Hematopoietic multipotent progenitor cell treated with erythropoietin and hydrocortisone succinate and interleukin-3 and kit ligand, for 15 days (in vitro differentiated cells): ENCODE measurements around the gene TEDC1.

Source experiments
- DNase-seq: peaks from one replicate; pipeline ENCODE4 v3.0.0-alpha.2; 2015; ENCODE audit warnings: low spot score

The TEDC1 gene

DNA sequence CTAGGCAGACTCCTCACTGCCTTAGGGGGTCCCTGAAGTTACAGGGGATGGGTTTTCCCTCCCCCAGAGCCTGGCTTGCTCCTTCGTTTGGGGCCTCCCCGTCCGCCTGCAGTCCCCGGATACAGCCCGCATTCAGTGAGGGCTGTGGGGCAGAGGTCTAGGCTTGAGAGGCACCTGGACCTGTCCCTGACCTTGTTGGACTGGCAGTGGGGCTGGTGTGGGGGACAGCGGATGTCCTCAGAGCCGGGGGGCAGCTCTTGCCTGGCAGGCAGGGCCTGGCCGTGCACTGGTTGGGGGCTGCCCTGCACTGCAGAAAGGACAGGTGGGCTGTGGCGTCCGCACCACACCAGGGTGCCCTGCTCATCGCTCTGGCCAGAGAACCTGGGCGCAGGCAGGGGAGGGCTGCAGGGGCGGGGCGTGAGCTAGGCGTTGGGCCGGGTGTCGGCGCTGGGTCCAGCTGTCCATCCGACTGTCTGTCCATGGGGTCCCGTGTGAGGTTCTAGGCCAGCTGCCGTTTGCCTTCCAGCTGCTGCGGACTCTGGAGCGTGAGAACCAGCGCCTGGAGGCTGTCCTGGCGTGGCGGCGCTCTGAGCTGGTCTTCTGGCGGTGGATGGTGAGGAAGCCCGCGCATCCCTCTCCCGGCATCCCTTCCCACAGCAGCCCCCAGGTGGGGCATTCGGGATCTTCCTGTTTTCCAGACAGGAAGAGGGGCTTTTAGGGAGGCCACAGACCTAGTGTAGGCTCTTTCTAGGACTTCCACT is 6.0 kb downstream of the TEDC1 start:
- DNase-seq = no peak

DNA sequence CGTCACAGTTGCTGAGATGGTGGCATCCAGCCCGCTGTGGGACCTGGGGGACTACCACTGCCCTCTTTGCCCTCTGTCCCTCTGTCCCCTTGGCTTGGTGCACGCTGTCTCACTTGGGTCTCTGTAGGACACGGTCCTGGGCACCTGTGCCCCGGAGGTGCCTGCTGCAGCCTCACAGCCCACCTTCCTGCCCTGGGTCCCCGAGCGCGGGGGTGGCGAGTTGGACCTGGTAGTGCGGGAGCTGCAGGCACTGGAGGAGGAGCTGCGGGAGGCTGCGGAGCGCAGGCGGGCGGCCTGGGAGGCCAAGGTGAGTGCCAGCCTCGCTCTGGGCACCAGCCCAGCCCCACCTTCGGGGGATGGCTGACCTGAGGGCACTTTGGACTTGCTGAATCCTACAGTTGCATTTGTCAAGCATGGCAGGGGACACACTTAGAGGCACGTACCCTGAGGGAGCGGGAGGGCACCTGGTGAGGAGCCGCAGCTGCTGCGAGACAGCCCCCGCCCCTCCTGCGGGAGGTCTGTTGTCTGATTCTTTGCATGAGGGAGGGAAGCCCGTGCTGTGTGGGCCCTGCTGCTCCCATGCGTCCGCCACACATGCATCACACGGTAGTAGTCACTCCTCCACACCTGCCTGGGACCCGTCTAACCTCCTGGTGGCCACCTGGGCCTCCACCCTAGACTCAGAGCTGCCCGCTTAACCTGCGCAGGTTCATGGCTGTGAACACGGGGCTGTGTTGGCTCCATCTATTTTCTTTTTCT is 6.8 kb downstream of the TEDC1 start:
- DNase-seq = no peak

- no peak for DNase-seq
These were observed 7.6 kb downstream of the TEDC1 start for GRCh38 chr14:105498430-105499255.

DNA sequence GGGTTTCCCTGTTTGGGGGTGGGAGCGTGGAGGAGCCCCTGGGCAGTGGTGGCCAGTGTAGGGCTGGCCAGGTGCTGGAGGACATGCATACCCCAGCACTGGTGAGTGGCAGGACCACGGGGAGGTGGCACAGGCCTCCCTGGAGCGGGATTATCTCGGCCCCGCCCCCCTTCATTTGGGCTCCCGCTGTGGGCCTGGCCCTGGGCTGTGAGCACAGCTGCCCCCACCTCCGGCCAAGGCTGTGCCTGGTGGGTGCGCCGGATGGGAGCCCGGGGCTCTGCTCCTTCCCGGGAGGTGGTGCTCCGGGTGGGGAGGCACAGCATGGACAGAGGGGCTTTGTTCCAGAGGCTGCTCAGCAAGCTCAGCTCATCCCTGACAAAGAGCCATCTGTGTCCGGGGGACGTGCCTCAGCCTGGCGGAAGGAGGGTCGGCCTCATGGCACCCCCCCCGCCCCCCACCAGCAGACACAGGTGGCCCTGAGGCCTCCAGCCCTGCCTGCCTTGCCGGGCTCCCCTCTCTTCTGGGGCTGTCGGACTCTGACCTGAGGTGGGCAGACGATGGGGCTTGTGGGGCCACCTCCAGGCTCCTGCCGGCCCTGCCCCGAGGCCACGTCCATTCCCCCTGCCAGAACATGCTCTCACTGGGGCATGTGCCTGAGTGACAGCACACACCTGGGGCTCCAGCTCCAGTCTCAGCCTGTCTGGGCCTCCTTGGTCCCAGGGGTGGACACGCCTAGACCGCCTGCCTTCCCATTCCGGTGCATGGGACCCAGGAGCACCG is 8.4 kb downstream of the TEDC1 start:
- DNase-seq = no peak

DNA sequence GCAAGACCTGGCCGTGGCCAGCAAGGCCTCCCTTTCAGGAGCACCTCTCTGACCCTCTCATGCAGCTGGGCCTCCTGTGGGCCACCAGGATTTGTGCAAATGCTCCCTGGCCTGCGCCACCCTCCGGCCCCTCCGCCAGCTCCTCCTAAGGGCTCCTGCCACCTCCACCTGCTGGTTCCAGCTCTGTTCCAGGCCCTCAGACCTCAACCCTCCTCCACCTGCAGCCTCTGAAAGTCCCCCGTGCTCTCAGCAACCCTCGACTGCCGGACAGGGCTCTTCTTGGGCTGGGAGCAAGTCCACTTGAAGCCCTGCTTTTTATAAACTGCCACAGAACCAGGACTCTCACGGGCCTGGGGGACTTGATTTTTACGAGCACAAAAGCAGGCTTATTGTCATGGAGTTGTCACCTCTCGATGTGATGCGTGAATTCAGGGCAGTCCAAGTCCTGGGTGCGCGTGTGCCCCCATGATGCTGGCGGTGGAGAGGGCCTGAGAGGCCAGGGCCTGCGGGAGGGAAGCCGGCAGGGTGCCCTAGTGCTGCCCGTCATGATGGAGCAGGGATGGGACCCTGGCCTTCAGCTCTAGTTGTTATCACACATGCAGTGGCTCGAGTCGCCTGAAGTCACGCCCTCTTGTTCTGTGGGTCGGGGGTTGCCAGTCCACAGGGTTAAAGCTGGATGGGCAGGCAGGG is 9.1 kb downstream of the TEDC1 start:
- DNase-seq = no peak

DNA sequence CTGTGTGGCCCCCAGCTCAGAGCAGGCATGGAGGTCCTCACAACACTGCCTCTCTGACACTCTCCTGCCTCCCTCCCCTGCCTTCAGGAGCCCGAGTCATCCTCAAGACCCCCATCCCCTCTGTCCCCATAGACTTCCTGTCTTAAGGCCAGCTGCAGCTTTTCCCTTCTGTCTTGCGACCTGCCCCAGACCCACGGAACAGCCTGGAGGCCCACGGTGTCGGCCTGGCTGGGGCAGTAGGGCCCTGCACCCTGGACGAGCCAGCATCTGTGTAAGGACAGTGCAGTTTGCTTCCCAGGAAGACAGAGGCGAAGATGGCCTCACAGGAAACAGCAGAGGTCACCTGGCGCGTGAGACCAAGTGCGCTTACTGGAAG is 9.7 kb downstream of the TEDC1 start:
- no peak for DNase-seq

GRCh38 chr14:105501504-105502291 is 10.7 kb downstream of the TEDC1 start:
- DNase-seq = no peak

- no peak for DNase-seq
These were observed 11.6 kb downstream of the TEDC1 start for GRCh38 chr14:105502446-105503295.

- no peak for DNase-seq
These were observed 12.2 kb downstream of the TEDC1 start for GRCh38 chr14:105503296-105503640.

DNA sequence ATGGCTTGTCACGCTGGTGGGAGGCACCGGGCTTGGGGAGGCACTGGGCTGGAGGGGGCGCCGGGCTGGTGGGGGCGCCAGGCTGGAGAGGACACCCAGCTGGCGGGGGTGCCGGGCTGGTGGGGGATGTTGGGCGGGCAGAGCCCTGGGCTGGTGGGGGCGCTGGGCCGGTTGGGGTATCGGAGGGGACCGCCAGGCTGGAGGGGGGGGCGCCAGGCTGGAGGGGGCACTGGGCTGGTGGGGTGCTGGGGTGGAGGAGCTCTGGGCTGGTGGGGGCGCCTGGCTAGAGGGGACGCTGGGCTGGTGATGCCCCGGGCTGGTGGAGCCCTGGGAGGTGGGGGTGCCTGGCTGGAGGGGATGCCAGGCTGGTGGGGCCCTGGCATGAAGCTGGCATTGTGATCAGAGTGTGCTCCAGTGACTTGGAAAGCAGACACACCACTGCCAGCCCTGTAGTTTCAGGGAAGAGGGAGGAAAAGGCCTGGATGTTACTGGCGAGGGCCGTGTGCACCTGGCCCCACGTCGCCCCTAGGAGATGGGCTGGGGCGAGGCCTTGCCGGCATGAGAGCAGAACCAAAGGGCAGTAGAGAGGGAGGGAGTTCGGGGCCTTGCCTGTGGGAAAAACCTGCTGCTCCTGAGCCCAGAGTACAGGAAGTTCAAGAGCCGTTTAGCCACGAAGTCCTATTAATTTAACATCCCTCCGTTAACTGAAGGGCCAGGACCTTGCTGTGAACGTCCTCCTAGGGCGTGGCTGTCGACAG is 13.1 kb downstream of the TEDC1 start:
- no peak for DNase-seq

GRCh38 chr14:105505101-105505500 is 14.1 kb downstream of the TEDC1 start:
- DNase-seq = no peak

- DNase-seq = no peak
These were observed 16.2 kb downstream of the TEDC1 start for GRCh38 chr14:105507247-105507646.

DNA sequence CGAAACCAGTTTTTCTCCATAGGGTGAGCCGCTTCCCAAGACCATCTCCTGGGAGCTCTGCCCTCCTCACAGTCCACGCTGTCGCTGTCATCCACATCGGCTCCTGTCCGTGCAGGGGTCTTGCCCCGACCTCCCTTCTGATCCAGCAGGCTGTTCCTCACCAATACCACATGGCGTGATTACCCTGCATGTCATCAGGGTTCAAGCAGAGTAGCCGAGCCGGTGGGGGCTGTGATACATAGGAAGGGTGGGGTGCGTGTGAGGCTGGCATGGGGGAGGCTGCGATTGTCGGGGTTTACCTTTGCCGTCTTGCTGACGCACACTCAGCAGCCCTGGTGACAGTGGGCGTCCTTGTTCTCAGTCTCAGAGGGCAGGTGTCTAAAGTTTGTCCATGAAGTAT is 17.0 kb downstream of the TEDC1 start:
- DNase-seq = no peak

DNA sequence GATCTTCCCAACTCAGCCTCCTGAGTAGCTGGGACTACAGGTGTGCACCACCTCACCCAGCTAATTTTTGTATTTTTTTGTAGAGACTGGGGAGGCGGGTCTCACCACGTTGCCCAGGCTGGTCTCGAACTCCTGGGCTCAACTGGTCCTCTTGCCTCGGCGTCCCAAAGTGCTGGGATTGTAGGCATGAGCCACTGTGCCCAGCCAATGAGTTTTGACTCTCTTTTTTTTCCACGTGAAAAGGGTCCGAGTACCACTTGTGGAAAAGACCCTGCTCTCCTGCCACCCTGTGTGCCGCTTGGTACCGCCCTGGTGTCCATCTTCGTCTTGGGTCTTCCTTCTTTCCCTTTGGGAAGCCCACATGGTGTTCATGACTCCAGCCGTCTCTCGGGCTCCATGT is 17.6 kb downstream of the TEDC1 start:
- no peak for DNase-seq

GRCh38 chr14:105517096-105517495 is 26.1 kb downstream of the TEDC1 start:
- DNase-seq = no peak

- no peak for DNase-seq
These were observed 29.1 kb downstream of the TEDC1 start for GRCh38 chr14:105519946-105520698.

DNA sequence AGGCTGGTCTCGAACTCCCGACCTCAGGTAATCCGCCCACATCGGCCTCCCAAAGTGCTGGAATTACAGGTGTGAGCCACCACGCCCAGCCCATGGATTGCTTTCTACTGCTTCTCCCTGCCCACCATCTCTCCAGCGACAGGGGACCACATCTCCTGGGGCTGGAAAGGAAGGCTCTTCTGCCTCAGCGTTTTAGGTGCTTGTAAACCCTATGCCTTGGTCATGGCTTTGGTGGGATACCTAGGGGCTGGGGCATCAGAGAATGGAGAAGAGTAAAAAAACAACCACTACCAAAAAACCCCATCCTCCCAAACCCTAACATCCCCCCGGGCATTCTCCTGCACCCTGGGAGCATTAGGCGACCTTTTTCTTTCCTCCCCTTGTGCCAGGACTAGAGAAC is 34.3 kb downstream of the TEDC1 start:
- DNase-seq = no peak
